CD14-positive monocyte (primary cell): Measurements from ENCODE around the gene CAMK1. TPM values are rescaled to one million over a fixed set of nuclear protein-coding genes. Genes with fewer than 3 reads are reported as not detected.
A peak's percentile ranks its signal among the peaks of the same experiment; 100 is the strongest.

Experiments
- DNase-seq, 3 donors: peaks; one replicate each; pipeline ENCODE4 v3.0.0-alpha.2; 2011 to 2022
- H2AFZ ChIP-seq: 2 replicates; pipeline ENCODE4 v1.6.0; 2012; ENCODE audit warnings: mild to moderate bottlenecking, low read depth, low read length, inconsistent platforms; ENCODE audit not compliant: insufficient read depth, poor library complexity, severe bottlenecking
- H3K27ac ChIP-seq, 2 donors: 1 replicate in 1 of 2; 2 replicates in 1 of 2; pipeline ENCODE4 v1.5.1; 2012 to 2013; ENCODE audit warnings: low read length in 2 of 2, control low read depth in 1 of 2, inconsistent platforms in 1 of 2, low read depth in 1 of 2, mild to moderate bottlenecking in 1 of 2
- H3K27me3 ChIP-seq, 2 donors: one replicate each; pipeline versions ENCODE4 v1.6.0 to v1.6.1; 2011 to 2013; ENCODE audit warnings: low read length in 2 of 2; ENCODE audit not compliant: control insufficient read depth in 2 of 2, insufficient read depth in 2 of 2
- H3K36me3 ChIP-seq, 2 donors: replicated peaks in 1 of 2; 1 replicate in 1 of 2; 2 replicates in 1 of 2; pipeline versions ENCODE4 v1.5.1 to v1.6.1; 2012 to 2013; ENCODE audit warnings: low read length in 2 of 2, control low read depth in 1 of 2, inconsistent platforms in 1 of 2, mild to moderate bottlenecking in 1 of 2; ENCODE audit not compliant: insufficient read depth in 2 of 2, control insufficient read depth in 1 of 2
- H3K4me1 ChIP-seq, 2 donors: 1 replicate in 1 of 2; 2 replicates in 1 of 2; pipeline versions ENCODE4 v1.5.1 to v1.6.1; 2012 to 2013; ENCODE audit warnings: low read length in 2 of 2, control low read depth in 1 of 2, inconsistent platforms in 1 of 2, mild to moderate bottlenecking in 1 of 2, moderate library complexity in 1 of 2; ENCODE audit not compliant: insufficient read depth in 2 of 2, control insufficient read depth in 1 of 2
- H3K4me2 ChIP-seq: replicated peaks from 2 replicates; pipeline ENCODE3; 2012; ENCODE audit warnings: low read length, moderate library complexity, mild to moderate bottlenecking; ENCODE audit not compliant: poor library complexity, severe bottlenecking; ENCODE audit errors: extremely low read depth
- H3K4me3 ChIP-seq, 3 experiments: fragments of 200-600 bp in 1 of 3; sonication (generic) in 1 of 3; replicated peaks in 1 of 3; 1 replicate in 2 of 3; 2 replicates in 1 of 3; pipeline ENCODE4 v1.5.1; 2011 to 2013; ENCODE audit warnings: low read length in 3 of 3, mild to moderate bottlenecking in 3 of 3, control low read depth in 2 of 3, low read depth in 2 of 3, inconsistent platforms in 1 of 3, moderate library complexity in 1 of 3
- H3K79me2 ChIP-seq: 2 replicates; pipeline ENCODE4 v1.6.0; 2012; ENCODE audit warnings: mild to moderate bottlenecking, control low read depth, inconsistent platforms, low read length, moderate library complexity; ENCODE audit not compliant: insufficient read depth
- H3K9ac ChIP-seq: 2 replicates; pipeline ENCODE4 v1.6.0; 2017; ENCODE audit warnings: low read length, mild to moderate bottlenecking; ENCODE audit not compliant: insufficient read depth, poor library complexity, severe bottlenecking
- H3K9me3 ChIP-seq, 2 donors: replicated peaks in 1 of 2; 1 replicate in 1 of 2; 2 replicates in 1 of 2; pipeline versions ENCODE4 v1.5.1 to v1.6.1; 2012 to 2013; ENCODE audit warnings: low read length in 2 of 2, control low read depth in 1 of 2; ENCODE audit not compliant: control insufficient read depth in 1 of 2, insufficient read depth in 1 of 2
- H4K20me1 ChIP-seq: 2 replicates; pipeline ENCODE4 v1.6.0; 2012; ENCODE audit warnings: mild to moderate bottlenecking, low read length, control low read depth, moderate library complexity; ENCODE audit not compliant: insufficient read depth
- H3K27ac Mint-ChIP-seq, 7 donors: one replicate each; pipeline ENCODE4 v1.8.0; 2020; ENCODE audit warnings: mild to moderate bottlenecking in 7 of 7, mixed read lengths in 7 of 7, moderate library complexity in 6 of 7, inconsistent platforms in 2 of 7
- H3K27me3 Mint-ChIP-seq, 3 donors: one replicate each; pipeline ENCODE4 v1.8.0; 2021 to 2022; ENCODE audit warnings: low read depth in 3 of 3, mild to moderate bottlenecking in 3 of 3, mixed read lengths in 3 of 3, moderate library complexity in 3 of 3, inconsistent platforms in 1 of 3
- H3K36me3 Mint-ChIP-seq, 2 donors: one replicate each; pipeline ENCODE4 v1.8.0; 2020; ENCODE audit warnings: mixed read lengths in 2 of 2, inconsistent platforms in 1 of 2, mild to moderate bottlenecking in 1 of 2
- H3K4me1 Mint-ChIP-seq: one replicate; pipeline ENCODE4 v1.8.0; 2020; ENCODE audit warnings: mild to moderate bottlenecking, mixed read lengths
- H3K4me3 Mint-ChIP-seq, 2 donors: one replicate each; pipeline ENCODE4 v1.8.0; 2020; ENCODE audit warnings: mild to moderate bottlenecking in 2 of 2, mixed read lengths in 2 of 2, moderate library complexity in 1 of 2
- H3K9me3 Mint-ChIP-seq, 7 donors: one replicate each; pipeline ENCODE4 v1.8.0; 2020 to 2022; ENCODE audit warnings: mixed read lengths in 7 of 7, mild to moderate bottlenecking in 6 of 7, moderate library complexity in 6 of 7, inconsistent platforms in 2 of 7
- WGBS: methylation state at CpG from one replicate; pipeline ENCODE4 v1.1.5; 2013; ENCODE audit warnings: missing lambda C conversion rate; ENCODE audit not compliant: insufficient coverage; 5-methylcytosine and 5-hydroxymethylcytosine counted together
- intact Hi-C, 2 donors: fragments of 100-400 bp; cut with micrococcal nuclease; formaldehyde crosslinking; loops; one replicate each; pipeline versions ENCODE4 v1.15.0 to v1.15.1; 2023
- polyA plus RNA-seq, 3 donors: library from polyadenylated mRNA; depleted of rRNA in 1 of 3; unstranded in 2 of 3; stranded (reverse) in 1 of 3; fragments of 300-500 nt in 2 of 3; fragments of >200 nt in 1 of 3; fragmentation: Illumina TruSeq in 2 of 3; gene quantifications; 1 replicate in 2 of 3; 2 replicates in 1 of 3; pipeline ENCODE4 v1.2.3, GENCODE V29; 2012 to 2021
- TF ChIP-seq, protein P1 (sequence below): fragments of 200-600 bp; IDR thresholded peaks from one replicate; pipeline ENCODE4 v1.8.0; 2022; ENCODE audit warnings: antibody characterized with exemption, mild to moderate bottlenecking

CAMK1 gene
- polyA plus RNA-seq, 3 donors: 106 to 137 (median 118) TPM

DNA sequence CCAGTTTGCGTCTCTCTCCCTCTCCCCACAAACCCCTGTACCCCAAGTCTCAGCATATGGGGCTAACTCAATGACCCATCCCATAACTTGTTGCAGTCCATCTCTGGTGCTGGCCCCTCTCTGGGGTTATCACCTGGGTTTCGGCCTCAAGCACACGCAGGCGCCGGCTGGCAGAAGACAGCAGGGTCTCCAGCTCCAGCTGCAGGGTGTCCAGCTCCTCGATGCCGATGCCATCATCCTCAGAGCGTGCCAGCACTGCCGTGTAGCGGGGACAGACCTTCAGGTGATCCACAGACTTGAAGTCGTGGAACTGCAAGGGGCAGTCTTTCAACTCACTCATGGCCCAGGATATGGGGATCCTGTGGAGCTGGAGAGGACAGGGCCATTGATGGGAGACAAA is 21.4 kb upstream of the CAMK1 start:
- no peak overlapping the region for H3K9ac ChIP-seq

DNA sequence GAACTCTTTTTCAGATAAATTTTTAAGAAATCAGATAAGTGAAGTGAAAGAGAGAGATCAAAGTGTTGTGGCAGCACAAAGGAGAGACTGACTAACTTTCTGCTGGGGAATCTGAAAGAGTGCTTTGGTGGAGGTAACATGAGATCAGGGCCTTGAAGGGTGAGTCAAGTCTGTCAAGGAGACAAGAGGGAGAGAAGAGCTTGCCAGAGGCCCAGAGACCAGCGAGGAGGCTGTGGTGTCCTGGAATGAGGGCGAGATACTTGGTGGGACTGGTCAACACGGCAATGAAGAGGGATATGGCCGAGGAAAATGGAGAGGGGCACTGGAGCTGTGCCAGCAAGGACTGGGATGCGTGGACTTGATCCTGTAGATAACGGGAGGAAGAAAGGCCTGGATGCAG is 18.0 kb upstream of the CAMK1 start:
- Histone ChIP-seq H3K4me1 (peaks cover 17 to 18% of the 10 kb centered on the region in 2 donors), H2AFZ (no peak overlapping the region), H3K36me3 (peaks cover 50 to 73% of the 10 kb centered on the region in 2 donors), H4K20me1 (no peaks in the 10 kb centered on the region), H3K9ac (no peak overlapping the region), H3K27ac (peak overlapping the region in 1 of 2 donors; percentile 30), H3K4me2 (no peak overlapping the region), H3K9me3 (no peaks in the 10 kb centered on the region), H3K27me3 (no peaks in the 10 kb centered on the region), H3K4me3 (no peak overlapping the region), H3K79me2 (peaks cover 34% of the 10 kb centered on the region)
- TF ChIP-seq, protein P1, sequence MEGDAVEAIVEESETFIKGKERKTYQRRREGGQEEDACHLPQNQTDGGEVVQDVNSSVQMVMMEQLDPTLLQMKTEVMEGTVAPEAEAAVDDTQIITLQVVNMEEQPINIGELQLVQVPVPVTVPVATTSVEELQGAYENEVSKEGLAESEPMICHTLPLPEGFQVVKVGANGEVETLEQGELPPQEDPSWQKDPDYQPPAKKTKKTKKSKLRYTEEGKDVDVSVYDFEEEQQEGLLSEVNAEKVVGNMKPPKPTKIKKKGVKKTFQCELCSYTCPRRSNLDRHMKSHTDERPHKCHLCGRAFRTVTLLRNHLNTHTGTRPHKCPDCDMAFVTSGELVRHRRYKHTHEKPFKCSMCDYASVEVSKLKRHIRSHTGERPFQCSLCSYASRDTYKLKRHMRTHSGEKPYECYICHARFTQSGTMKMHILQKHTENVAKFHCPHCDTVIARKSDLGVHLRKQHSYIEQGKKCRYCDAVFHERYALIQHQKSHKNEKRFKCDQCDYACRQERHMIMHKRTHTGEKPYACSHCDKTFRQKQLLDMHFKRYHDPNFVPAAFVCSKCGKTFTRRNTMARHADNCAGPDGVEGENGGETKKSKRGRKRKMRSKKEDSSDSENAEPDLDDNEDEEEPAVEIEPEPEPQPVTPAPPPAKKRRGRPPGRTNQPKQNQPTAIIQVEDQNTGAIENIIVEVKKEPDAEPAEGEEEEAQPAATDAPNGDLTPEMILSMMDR: no peak
- DNase-seq: no peak
- peak overlapping the region in 6 of 7 donors; percentile 3 to 71 (median 22) for H3K27ac Mint-ChIP-seq
- peaks cover 0 to under 1% (median 0%) of the 10 kb centered on the region in 3 donors for H3K27me3 Mint-ChIP-seq
- intact Hi-C loops: no loop called here
- WGBS: 100% methylated on average over 4 of the region's 6 CpGs
- H3K36me3 Mint-ChIP-seq: peaks cover 55 to 76% of the 10 kb centered on the region in 2 donors
- H3K9me3 Mint-ChIP-seq: peaks cover 0 to 4% (median 0%) of the 10 kb centered on the region in 7 donors
- no peak overlapping the region for H3K4me3 Mint-ChIP-seq
- peaks cover 24% of the 10 kb centered on the region for H3K4me1 Mint-ChIP-seq

More for the DNA sequence above, 21.4 kb upstream of the CAMK1 start:
- no peak for DNase-seq
- Mint-ChIP-seq H3K36me3 (peaks cover 34 to 60% of the 10 kb centered on the region in 2 donors), H3K27ac (peak overlapping the region in 5 of 7 donors; percentile 6 to 100 (median 62)), H3K4me1 (peaks cover 42% of the 10 kb centered on the region), H3K9me3 (peaks cover 0 to 4% (median 0%) of the 10 kb centered on the region in 7 donors), H3K4me3 (peak overlapping the region in 1 of 2 donors; percentile 93), H3K27me3 (peaks cover 0 to 1% (median 0%) of the 10 kb centered on the region in 3 donors)
- Histone ChIP-seq H3K4me2 (peak overlapping the region; percentile 86), H3K4me1 (peaks cover 39 to 42% of the 10 kb centered on the region in 2 donors), H3K9me3 (no peaks in the 10 kb centered on the region), H4K20me1 (peaks cover 29% of the 10 kb centered on the region), H3K27ac (peak overlapping the region in 1 of 2 donors; percentile 97), H3K79me2 (peaks cover 68% of the 10 kb centered on the region), H3K27me3 (no peaks in the 10 kb centered on the region), H3K36me3 (peaks cover 27 to 50% of the 10 kb centered on the region in 2 donors), H2AFZ (no peak overlapping the region), H3K4me3 (peak overlapping the region in 1 of 3 experiments; percentile 96)
- TF ChIP-seq, protein P1: no peak
- WGBS: 99% methylated on average over 9 of the region's 11 CpGs
- intact Hi-C loops: loop anchor here (5.0 to 10.0 kb wide), 5 partner anchors 51 to 146 kb away; partner anchors contain the start of genes MTMR14 (in 2 of the 2), RPUSD3 (in 2 of the 2) and BRPF1 (in 1 of the 2)
